GM12892 (cell line): ENCODE measurements around the gene CLDN11.

Experiments
- DNase-seq: peaks from one replicate; pipeline ENCODE4 v3.0.0; 2011; ENCODE audit not compliant: insufficient read length
- FAIRE-seq: peaks from 2 replicates; lab custom pipeline; 2011; peaks lifted over from hg19 to GRCh38; lab: Jason Lieb, UNC
- POLR2A ChIP-seq: IDR thresholded peaks from 2 replicates; pipeline ENCODE4 v1.6.1; 2011; ENCODE audit warnings: low read depth, low read length, control low read depth
- POLR2AphosphoS5 ChIP-seq: IDR thresholded peaks from 2 replicates; pipeline ENCODE4 v1.6.1; 2011; ENCODE audit warnings: low read depth, low read length, control low read depth
- TAF1 ChIP-seq: IDR thresholded peaks from 2 replicates; pipeline ENCODE4 v1.6.1; 2011; ENCODE audit warnings: low read depth, mild to moderate bottlenecking, control low read depth, low read length, borderline replicate concordance

CLDN11 gene

DNA sequence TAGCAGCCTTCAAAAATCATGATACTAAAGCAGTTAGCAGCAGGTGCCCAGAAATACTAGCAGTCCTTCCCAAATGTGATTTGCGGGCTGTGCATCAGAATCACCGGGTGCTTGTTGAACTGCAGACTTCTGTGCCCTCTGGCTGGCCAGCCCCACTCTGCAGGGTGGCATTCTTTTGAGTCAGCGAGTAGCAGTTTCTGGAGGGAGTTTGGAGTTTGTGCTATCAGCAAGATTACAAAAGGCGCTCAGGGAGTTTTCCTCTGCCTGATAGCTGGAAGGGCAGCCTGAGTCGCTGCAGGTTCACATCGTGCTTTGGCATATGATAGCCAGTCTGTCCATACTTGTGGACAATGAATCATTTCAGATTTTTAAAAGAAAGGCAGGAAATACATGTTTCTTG is 57.6 kb downstream of the CLDN11 start:
- no peak for TF ChIP-seq TAF1
- no peak for TF ChIP-seq POLR2AphosphoS5
- no peak for TF ChIP-seq POLR2A
- DNase-seq (no peak), FAIRE-seq (no peak)

DNA sequence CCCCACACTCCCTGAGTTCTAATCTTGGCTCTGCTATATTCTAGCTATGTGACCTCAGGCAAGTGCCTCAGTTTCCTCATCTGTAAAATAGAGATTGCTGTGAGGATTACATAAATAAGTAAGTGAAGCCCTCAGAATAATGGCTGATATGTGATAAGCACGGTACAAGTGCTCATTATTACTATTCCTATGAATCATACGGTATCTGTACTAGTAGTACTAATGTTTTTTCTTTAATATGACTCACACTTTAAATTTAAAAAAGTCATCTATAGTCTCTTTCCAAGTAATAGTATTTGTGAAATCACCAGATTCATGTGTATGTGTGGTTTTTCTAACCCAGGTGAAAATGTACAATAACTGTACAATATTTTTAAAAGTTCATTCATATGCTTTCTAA is 58.7 kb downstream of the CLDN11 start:
- DNase-seq (no peak), FAIRE-seq (no peak)
- no peak for TF ChIP-seq TAF1
- TF ChIP-seq POLR2A: no peak
- no peak for TF ChIP-seq POLR2AphosphoS5

DNA sequence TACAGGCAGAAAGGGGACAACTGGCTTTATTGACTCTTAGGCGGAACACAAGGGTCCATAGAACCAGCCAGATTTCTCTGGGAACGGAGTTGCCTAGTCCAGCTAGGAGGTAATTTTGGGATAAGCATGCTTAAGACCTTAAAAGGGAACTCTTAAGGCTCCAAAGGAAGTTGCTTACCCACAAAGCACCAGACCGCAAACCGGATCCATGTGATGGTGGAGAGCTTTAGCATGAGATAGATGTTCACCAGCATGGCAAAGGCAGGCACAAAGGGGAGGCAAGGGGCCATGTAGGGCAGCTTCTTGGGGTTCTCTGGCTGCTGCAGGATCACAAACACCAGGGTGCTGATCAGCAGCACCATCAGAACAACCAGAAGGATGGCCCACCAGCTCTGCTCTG is 61.4 kb downstream of the CLDN11 start:
- TF ChIP-seq TAF1: no peak
- no peak for TF ChIP-seq POLR2AphosphoS5
- no peak for TF ChIP-seq POLR2A
- no peak for FAIRE-seq
- DNase-seq: no peak

DNA sequence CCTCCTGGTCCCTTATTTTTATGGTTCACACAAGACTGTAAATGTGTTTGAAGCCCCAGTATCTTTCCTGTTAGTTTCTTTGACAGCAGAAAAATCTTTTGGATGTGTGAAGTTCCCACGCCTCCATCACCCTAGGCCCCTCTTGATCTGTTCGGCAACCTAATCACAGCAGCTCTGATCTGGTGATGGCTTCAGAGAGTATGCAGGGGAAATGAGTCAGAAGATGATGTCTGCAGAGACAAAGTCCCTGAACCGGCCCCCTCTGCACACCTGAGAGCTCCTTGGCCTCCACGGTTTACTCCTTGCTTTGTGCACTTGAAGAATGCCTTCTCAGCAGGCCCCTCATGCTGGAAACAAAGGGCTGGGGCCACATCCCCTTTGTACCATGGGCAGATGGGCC is 63.5 kb downstream of the CLDN11 start:
- TF ChIP-seq POLR2A: no peak
- TF ChIP-seq POLR2AphosphoS5: no peak
- no peak for TF ChIP-seq TAF1
- FAIRE-seq (no peak), DNase-seq (no peak)

DNA sequence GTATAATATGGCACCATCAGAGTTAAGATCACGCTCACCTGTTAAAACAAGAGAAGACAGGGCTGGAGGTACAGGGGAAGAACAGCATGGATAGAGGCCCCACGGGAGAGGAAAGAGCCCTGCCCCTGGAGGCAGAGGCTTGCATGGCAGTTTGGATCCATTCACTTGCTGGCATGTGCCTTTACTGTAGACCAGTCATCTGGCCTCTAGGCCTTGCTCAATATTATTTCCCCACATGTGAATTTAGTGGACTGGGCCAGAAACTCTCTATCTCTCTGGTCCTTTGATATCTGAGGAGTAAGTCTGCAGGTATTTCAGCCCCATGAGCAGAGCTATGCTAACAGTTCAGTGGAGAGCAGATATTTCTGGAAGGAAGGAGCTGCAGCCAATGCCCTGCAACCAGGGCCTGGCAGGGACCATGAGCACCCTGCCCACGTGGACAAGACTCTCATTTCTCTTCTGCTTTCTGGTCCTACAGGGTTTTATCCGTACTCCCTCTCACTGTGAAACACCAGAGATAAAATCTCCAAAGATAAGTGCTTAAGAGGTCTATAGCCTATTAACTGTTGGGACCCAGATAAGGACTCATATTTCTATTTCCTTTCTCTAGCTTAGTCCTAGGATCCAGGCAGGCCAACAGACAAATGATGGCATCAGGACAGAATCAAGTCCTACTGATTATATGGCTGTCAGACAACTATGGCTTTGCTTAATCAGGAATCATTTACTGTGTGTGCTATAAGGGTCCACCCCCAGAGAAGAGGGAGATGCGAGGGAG is 65.0 kb downstream of the CLDN11 start:
- TF ChIP-seq TAF1: no peak
- DNase-seq (no peak), FAIRE-seq (no peak)
